WTC11 (cell line): ENCODE data around the gene NRXN3. TPM values are rescaled to one million over a fixed set of nuclear protein-coding genes. Genes with fewer than 3 reads are reported as not detected.

Source experiments
- ATAC-seq: fragments of 200-7000 bp; cut with Tn5 transposase; 2 replicates; pipeline ENCODE4 v1.10.0; 2021; ENCODE audit warnings: mild to moderate bottlenecking, moderate library complexity
- CTCF ChIA-PET: fragments of 300-600 bp; sonication (Branson Sonifier 250); formaldehyde crosslinking; loops from one replicate; lab custom pipeline; 2021; ENCODE audit warnings: antibody characterized with exemption; lab: Charles Lee
- POLR2A ChIA-PET: fragments of 350-600 bp; sonication (Branson Sonifier 250); formaldehyde crosslinking; loops from one replicate; lab custom pipeline; 2021; ENCODE audit warnings: antibody characterized with exemption; lab: Charles Lee
- DNase-seq: peaks from one replicate; pipeline ENCODE4 v3.0.0; 2021; ENCODE audit warnings: low spot score
- H3K27ac Mint-ChIP-seq: 2 replicates; pipeline ENCODE4 v1.8.0; 2021; ENCODE audit warnings: mixed read lengths
- H3K27me3 Mint-ChIP-seq: 2 replicates; pipeline ENCODE4 v1.8.0; 2021; ENCODE audit warnings: low read depth, mild to moderate bottlenecking, moderate library complexity, mixed read lengths
- H3K36me3 Mint-ChIP-seq: 2 replicates; pipeline ENCODE4 v1.8.0; 2021; ENCODE audit warnings: mixed read lengths
- H3K4me1 Mint-ChIP-seq: 2 replicates; pipeline ENCODE4 v1.8.0; 2022; ENCODE audit warnings: mixed read lengths
- H3K4me3 Mint-ChIP-seq: 2 replicates; pipeline ENCODE4 v1.8.0; 2021; ENCODE audit warnings: mild to moderate bottlenecking, moderate library complexity, mixed read lengths
- H3K9me3 Mint-ChIP-seq: 2 replicates; pipeline ENCODE4 v1.8.0; 2021; ENCODE audit warnings: mixed read lengths
- ATF1 ChIP-seq: sonication (generic); formaldehyde crosslinking; IDR thresholded peaks from 2 replicates; pipeline ENCODE4 v1.8.1; 2023; ENCODE audit warnings: mild to moderate bottlenecking, moderate library complexity, missing genetic modification reagents
- CDX4 ChIP-seq: fragments of 250-450 bp; sonication (Bioruptor Pico); IDR thresholded peaks from 2 replicates; pipeline ENCODE4 v1.9.0; 2021; ENCODE audit warnings: moderate library complexity, mild to moderate bottlenecking, inconsistent platforms, borderline replicate concordance
- E2F4 ChIP-seq: sonication (generic); formaldehyde crosslinking; IDR thresholded peaks from 2 replicates; pipeline ENCODE4 v1.8.1; 2022; ENCODE audit warnings: low read depth, mild to moderate bottlenecking, moderate library complexity, missing genetic modification reagents, borderline replicate concordance
- ETV6 ChIP-seq: sonication (generic); formaldehyde crosslinking; IDR thresholded peaks from 2 replicates; pipeline ENCODE4 v1.8.1; 2022; ENCODE audit warnings: mild to moderate bottlenecking, missing genetic modification reagents
- GABPB1 ChIP-seq: sonication (generic); formaldehyde crosslinking; IDR thresholded peaks from 2 replicates; pipeline ENCODE4 v1.8.1; 2023; ENCODE audit warnings: mild to moderate bottlenecking, missing genetic modification reagents
- GTF2I ChIP-seq: fragments of 250-450 bp; sonication (Bioruptor Pico); conservative IDR thresholded peaks from 2 replicates; pipeline ENCODE4 v1.4.0; 2021; ENCODE audit warnings: mild to moderate bottlenecking
- JAZF1 ChIP-seq: fragments of 250-450 bp; sonication (Bioruptor Pico); IDR thresholded peaks from 2 replicates; pipeline ENCODE4 v1.9.0; 2021; ENCODE audit warnings: moderate library complexity, mild to moderate bottlenecking, inconsistent platforms
- NFE2L1 ChIP-seq: sonication (generic); formaldehyde crosslinking; IDR thresholded peaks from 2 replicates; pipeline ENCODE4 v1.8.1; 2023; ENCODE audit warnings: missing genetic modification reagents
- SMAD4 ChIP-seq: sonication (generic); formaldehyde crosslinking; IDR thresholded peaks from 2 replicates; pipeline ENCODE4 v1.8.0; 2022; ENCODE audit warnings: mild to moderate bottlenecking, missing genetic modification reagents
- SOX15 ChIP-seq: fragments of 250-450 bp; sonication (Bioruptor Pico); IDR thresholded peaks from 2 replicates; pipeline ENCODE4 v1.9.0; 2021; ENCODE audit warnings: mild to moderate bottlenecking
- TCF7 ChIP-seq: sonication (generic); formaldehyde crosslinking; IDR thresholded peaks from 2 replicates; pipeline ENCODE4 v1.8.0; 2022; ENCODE audit warnings: mild to moderate bottlenecking, low read depth, missing genetic modification reagents, moderate library complexity
- USF1 ChIP-seq: sonication (generic); formaldehyde crosslinking; IDR thresholded peaks from 2 replicates; pipeline ENCODE4 v1.8.0; 2022; ENCODE audit warnings: mild to moderate bottlenecking, missing genetic modification reagents
- USF2 ChIP-seq: sonication (generic); formaldehyde crosslinking; IDR thresholded peaks from 2 replicates; pipeline ENCODE4 v1.8.1; 2023; ENCODE audit warnings: mild to moderate bottlenecking, missing genetic modification reagents, moderate library complexity
- ZBTB43 ChIP-seq: sonication (generic); formaldehyde crosslinking; IDR thresholded peaks from 2 replicates; pipeline ENCODE4 v1.8.1; 2023; ENCODE audit warnings: mild to moderate bottlenecking, missing genetic modification reagents
- ZNF121 ChIP-seq: sonication (generic); formaldehyde crosslinking; IDR thresholded peaks from 2 replicates; pipeline ENCODE4 v1.8.0; 2023; ENCODE audit warnings: missing genetic modification reagents
- ZNF138 ChIP-seq: sonication (generic); formaldehyde crosslinking; conservative IDR thresholded peaks from 2 replicates; pipeline ENCODE4 v1.8.1; 2022; ENCODE audit warnings: mild to moderate bottlenecking, moderate library complexity, missing genetic modification reagents
- total RNA-seq: library from RNA; stranded (reverse); gene quantifications from 3 replicates; pipeline ENCODE4 v1.2.3, GENCODE V29; 2021
- TF ChIP-seq, protein P1 (sequence below): sonication (generic); formaldehyde crosslinking; conservative IDR thresholded peaks from 2 replicates; pipeline ENCODE4 v1.8.1; 2023; ENCODE audit warnings: mild to moderate bottlenecking, low read depth, missing genetic modification reagents, moderate library complexity
- TF ChIP-seq, protein P2 (sequence below): sonication (generic); formaldehyde crosslinking; IDR thresholded peaks from 2 replicates; pipeline ENCODE4 v1.8.0; 2022; ENCODE audit warnings: mild to moderate bottlenecking, missing genetic modification reagents
- TF ChIP-seq, protein P3 (sequence below): fragments of 250-450 bp; sonication (Bioruptor Pico); IDR thresholded peaks from 2 replicates; pipeline ENCODE4 v1.9.0; 2021; ENCODE audit warnings: mild to moderate bottlenecking
- TF ChIP-seq, protein P4 (sequence below): sonication (generic); formaldehyde crosslinking; IDR thresholded peaks from 2 replicates; pipeline ENCODE4 v1.8.1; 2023; ENCODE audit warnings: mild to moderate bottlenecking, missing genetic modification reagents

NRXN3 gene
- total RNA-seq, 1 experiment from 2014 or later, result 3.0 TPM

- Mint-ChIP-seq H3K36me3 (peaks cover 17% of the 10 kb centered on the region), H3K4me3 (no peak overlapping the region), H3K4me1 (peaks cover 16% of the 10 kb centered on the region), H3K27ac (no peak overlapping the region), H3K27me3 (peaks cover 59% of the 10 kb centered on the region), H3K9me3 (peaks cover 21% of the 10 kb centered on the region)
- TF ChIP-seq ZBTB43 (no peak), ZNF138 (no peak), ZNF121 (CRISPR knock-in tag) (no peak), TCF7 (no peak), GTF2I (CRISPR knock-in tag) (no peak), ETV6 (CRISPR knock-in tag) (no peak), E2F4 (CRISPR knock-in tag) (no peak), USF2 (CRISPR knock-in tag) (no peak), SMAD4 (no peak), SOX15 (CRISPR knock-in tag) (no peak), USF1 (CRISPR knock-in tag) (no peak), GABPB1 (no peak), CDX4 (CRISPR knock-in tag) (no peak), ATF1 (CRISPR knock-in tag) (no peak), JAZF1 (CRISPR knock-in tag) (no peak), NFE2L1 (CRISPR knock-in tag) (no peak)
- TF ChIP-seq, protein P1, sequence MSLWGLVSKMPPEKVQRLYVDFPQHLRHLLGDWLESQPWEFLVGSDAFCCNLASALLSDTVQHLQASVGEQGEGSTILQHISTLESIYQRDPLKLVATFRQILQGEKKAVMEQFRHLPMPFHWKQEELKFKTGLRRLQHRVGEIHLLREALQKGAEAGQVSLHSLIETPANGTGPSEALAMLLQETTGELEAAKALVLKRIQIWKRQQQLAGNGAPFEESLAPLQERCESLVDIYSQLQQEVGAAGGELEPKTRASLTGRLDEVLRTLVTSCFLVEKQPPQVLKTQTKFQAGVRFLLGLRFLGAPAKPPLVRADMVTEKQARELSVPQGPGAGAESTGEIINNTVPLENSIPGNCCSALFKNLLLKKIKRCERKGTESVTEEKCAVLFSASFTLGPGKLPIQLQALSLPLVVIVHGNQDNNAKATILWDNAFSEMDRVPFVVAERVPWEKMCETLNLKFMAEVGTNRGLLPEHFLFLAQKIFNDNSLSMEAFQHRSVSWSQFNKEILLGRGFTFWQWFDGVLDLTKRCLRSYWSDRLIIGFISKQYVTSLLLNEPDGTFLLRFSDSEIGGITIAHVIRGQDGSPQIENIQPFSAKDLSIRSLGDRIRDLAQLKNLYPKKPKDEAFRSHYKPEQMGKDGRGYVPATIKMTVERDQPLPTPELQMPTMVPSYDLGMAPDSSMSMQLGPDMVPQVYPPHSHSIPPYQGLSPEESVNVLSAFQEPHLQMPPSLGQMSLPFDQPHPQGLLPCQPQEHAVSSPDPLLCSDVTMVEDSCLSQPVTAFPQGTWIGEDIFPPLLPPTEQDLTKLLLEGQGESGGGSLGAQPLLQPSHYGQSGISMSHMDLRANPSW (CRISPR knock-in tag), result no peak
- TF ChIP-seq, protein P2, sequence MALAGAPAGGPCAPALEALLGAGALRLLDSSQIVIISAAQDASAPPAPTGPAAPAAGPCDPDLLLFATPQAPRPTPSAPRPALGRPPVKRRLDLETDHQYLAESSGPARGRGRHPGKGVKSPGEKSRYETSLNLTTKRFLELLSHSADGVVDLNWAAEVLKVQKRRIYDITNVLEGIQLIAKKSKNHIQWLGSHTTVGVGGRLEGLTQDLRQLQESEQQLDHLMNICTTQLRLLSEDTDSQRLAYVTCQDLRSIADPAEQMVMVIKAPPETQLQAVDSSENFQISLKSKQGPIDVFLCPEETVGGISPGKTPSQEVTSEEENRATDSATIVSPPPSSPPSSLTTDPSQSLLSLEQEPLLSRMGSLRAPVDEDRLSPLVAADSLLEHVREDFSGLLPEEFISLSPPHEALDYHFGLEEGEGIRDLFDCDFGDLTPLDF (CRISPR knock-in tag), result no peak
- TF ChIP-seq, protein P3, sequence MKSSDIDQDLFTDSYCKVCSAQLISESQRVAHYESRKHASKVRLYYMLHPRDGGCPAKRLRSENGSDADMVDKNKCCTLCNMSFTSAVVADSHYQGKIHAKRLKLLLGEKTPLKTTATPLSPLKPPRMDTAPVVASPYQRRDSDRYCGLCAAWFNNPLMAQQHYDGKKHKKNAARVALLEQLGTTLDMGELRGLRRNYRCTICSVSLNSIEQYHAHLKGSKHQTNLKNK (CRISPR knock-in tag), result no peak
- TF ChIP-seq, protein P4, sequence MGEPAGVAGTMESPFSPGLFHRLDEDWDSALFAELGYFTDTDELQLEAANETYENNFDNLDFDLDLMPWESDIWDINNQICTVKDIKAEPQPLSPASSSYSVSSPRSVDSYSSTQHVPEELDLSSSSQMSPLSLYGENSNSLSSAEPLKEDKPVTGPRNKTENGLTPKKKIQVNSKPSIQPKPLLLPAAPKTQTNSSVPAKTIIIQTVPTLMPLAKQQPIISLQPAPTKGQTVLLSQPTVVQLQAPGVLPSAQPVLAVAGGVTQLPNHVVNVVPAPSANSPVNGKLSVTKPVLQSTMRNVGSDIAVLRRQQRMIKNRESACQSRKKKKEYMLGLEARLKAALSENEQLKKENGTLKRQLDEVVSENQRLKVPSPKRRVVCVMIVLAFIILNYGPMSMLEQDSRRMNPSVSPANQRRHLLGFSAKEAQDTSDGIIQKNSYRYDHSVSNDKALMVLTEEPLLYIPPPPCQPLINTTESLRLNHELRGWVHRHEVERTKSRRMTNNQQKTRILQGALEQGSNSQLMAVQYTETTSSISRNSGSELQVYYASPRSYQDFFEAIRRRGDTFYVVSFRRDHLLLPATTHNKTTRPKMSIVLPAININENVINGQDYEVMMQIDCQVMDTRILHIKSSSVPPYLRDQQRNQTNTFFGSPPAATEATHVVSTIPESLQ (CRISPR knock-in tag), result no peak
- ATAC-seq (peak; percentile 57; the same call in 1 of the 2 replicates), DNase-seq (no peak)
- CTCF ChIA-PET, result interaction anchor here (0.8 kb wide), 1 partner anchor 199 kb away, joined by 4 read pairs; no protein-coding TSS in a partner anchor
- POLR2A ChIA-PET, result no interaction called here
These were observed 197.2 kb downstream of the NRXN3 start for GRCh38 chr14:78367355-78367754.
